Measurements from ENCODE around the gene CAMTA1.

Gene CAMTA1

GRCh38 chr1:7519861-7520395, 734.7 kb downstream of the CAMTA1 start:
- no peak for TF ChIP-seq CTCF (IDR thresholded peaks at IDR 0.05; ENCODE audit: borderline replicate concordance, insufficient read depth, low read depth, low read length)
- H3K4me3 ChIP-seq (ENCODE audit: low read depth, low read length) = no peak overlapping the region

- H3K4me3 ChIP-seq (ENCODE audit: low read depth, low read length) = no peak overlapping the region
- TF ChIP-seq CTCF (IDR thresholded peaks at IDR 0.05; ENCODE audit: borderline replicate concordance, insufficient read depth, low read depth, low read length) = no peak
Observed at GRCh38 chr1:7520496-7520895, 735.2 kb downstream of the CAMTA1 start.

GRCh38 chr1:7524341-7525337, 739.4 kb downstream of the CAMTA1 start:
- no peak for TF ChIP-seq CTCF (IDR thresholded peaks at IDR 0.05; ENCODE audit: borderline replicate concordance, insufficient read depth, low read depth, low read length)

GRCh38 chr1:7525338-7526063, 740.2 kb downstream of the CAMTA1 start:
- H3K4me3 ChIP-seq (ENCODE audit: low read depth, low read length) = no peak overlapping the region
- no peak for TF ChIP-seq CTCF (IDR thresholded peaks at IDR 0.05; ENCODE audit: borderline replicate concordance, insufficient read depth, low read depth, low read length)

More at GRCh38 chr1:7524341-7525337, 739.4 kb downstream of the CAMTA1 start:
- no peak overlapping the region for H3K4me3 ChIP-seq (ENCODE audit: low read depth, low read length)

- no peak for TF ChIP-seq CTCF (IDR thresholded peaks at IDR 0.05; ENCODE audit: borderline replicate concordance, insufficient read depth, low read depth, low read length)
- no peak overlapping the region for H3K4me3 ChIP-seq (ENCODE audit: low read depth, low read length)
Observed at GRCh38 chr1:7526196-7526866, 741.1 kb downstream of the CAMTA1 start.

GRCh38 chr1:7526867-7527732, 741.8 kb downstream of the CAMTA1 start:
- TF ChIP-seq CTCF (IDR thresholded peaks at IDR 0.05; ENCODE audit: borderline replicate concordance, insufficient read depth, low read depth, low read length) = no peak

More at GRCh38 chr1:7526867-7527732, 741.8 kb downstream of the CAMTA1 start:
- no peak overlapping the region for H3K4me3 ChIP-seq (ENCODE audit: low read depth, low read length)
